HG02970 (cell line): ENCODE data around the gene HSD17B3.
"Not testable (repeated sequence)": the region's sequence is repeated elsewhere in the genome, so short reads cannot be mapped to it uniquely, and the experiment has no call there.

Experiments
- ATAC-seq: cut with Tn5 transposase; IDR thresholded peaks from one replicate; pipeline ENCODE4 v1.9.1; 2021; ENCODE audit warnings: mild to moderate bottlenecking, moderate library complexity, moderate number of reproducible peaks; ENCODE audit not compliant: unreplicated experiment, low FRiP score

HSD17B3 gene

GRCh38 chr9:96241391-96241809 lies 60.6 kb downstream of the HSD17B3 start:
- no peak for ATAC-seq

GRCh38 chr9:96236854-96237550 lies 65.0 kb downstream of the HSD17B3 start:
- ATAC-seq, result no peak

GRCh38 chr9:96236337-96236736 lies 65.6 kb downstream of the HSD17B3 start:
- not testable (repeated sequence) for ATAC-seq

- no peak for ATAC-seq
Observed at GRCh38 chr9:96232539-96233241, 69.3 kb downstream of the HSD17B3 start.

GRCh38 chr9:96232164-96232538 lies 69.8 kb downstream of the HSD17B3 start:
- ATAC-seq, result no peak

GRCh38 chr9:96230002-96230401 lies 72.0 kb downstream of the HSD17B3 start:
- ATAC-seq, result no peak

- no peak for ATAC-seq
Observed at GRCh38 chr9:96222132-96222531, 79.8 kb downstream of the HSD17B3 start.

GRCh38 chr9:96219900-96220257 lies 82.1 kb downstream of the HSD17B3 start:
- no peak for ATAC-seq

GRCh38 chr9:96219026-96219899 lies 82.7 kb downstream of the HSD17B3 start:
- ATAC-seq, result no peak

GRCh38 chr9:96217754-96218693 lies 84.0 kb downstream of the HSD17B3 start:
- peak; percentile 75 for ATAC-seq

GRCh38 chr9:96217294-96217707 lies 84.7 kb downstream of the HSD17B3 start:
- no peak for ATAC-seq

GRCh38 chr9:96216583-96216982 lies 85.4 kb downstream of the HSD17B3 start:
- ATAC-seq, result no peak

GRCh38 chr9:96215841-96216240 lies 86.1 kb downstream of the HSD17B3 start:
- no peak for ATAC-seq

- ATAC-seq, result no peak
Observed at GRCh38 chr9:96214635-96215034, 87.3 kb downstream of the HSD17B3 start.

GRCh38 chr9:96209407-96210271 lies 92.3 kb downstream of the HSD17B3 start:
- no peak for ATAC-seq

GRCh38 chr9:96206156-96206751 lies 95.7 kb downstream of the HSD17B3 start:
- no peak for ATAC-seq

- ATAC-seq, result no peak
Observed at GRCh38 chr9:96204853-96205252, 97.1 kb downstream of the HSD17B3 start.

GRCh38 chr9:96203867-96204501 lies 98.0 kb downstream of the HSD17B3 start:
- ATAC-seq, result no peak
